OCI-LY7 (cell line): ENCODE measurements around the gene EFNA3. TPM values are rescaled to one million over a fixed set of nuclear protein-coding genes. Genes with fewer than 3 reads are reported as not detected.

Source experiments
- BruUV-seq: library from RNA; stranded (reverse); fragments of 400-500 nt; replicated peaks from 2 replicates; lab custom pipeline; 2021; lab: Mats Ljungman, UMichigan
- CTCF ChIA-PET: fragments of 300-600 bp; sonication (Branson Sonifier 250); formaldehyde crosslinking; loops from one replicate; lab custom pipeline; 2022; ENCODE audit warnings: antibody characterized with exemption; ENCODE audit not compliant: unreplicated experiment; lab: Charles Lee
- POLR2A ChIA-PET: fragments of 300-600 bp; sonication (Branson Sonifier 250); formaldehyde crosslinking; loops from one replicate; lab custom pipeline; 2022; ENCODE audit warnings: antibody characterized with exemption; lab: Charles Lee
- DNase-seq: peaks from one replicate; pipeline ENCODE4 v3.0.0-alpha.2; 2015; ENCODE audit warnings: low spot score
- H2AFZ ChIP-seq: fragments of 200-600 bp; sonication (generic), shearing (Covaris generic); 2 replicates; pipeline ENCODE4 v1.6.1; 2014; ENCODE audit warnings: mild to moderate bottlenecking, antibody characterized with exemption, low read length, moderate library complexity
- H3K27ac ChIP-seq: fragments of 200-600 bp; sonication (generic); 2 replicates; pipeline ENCODE4 v1.5.1; 2014; ENCODE audit warnings: mixed run types, low read depth, mild to moderate bottlenecking, moderate library complexity, low read length, inconsistent platforms; ENCODE audit not compliant: poor library complexity, severe bottlenecking
- H3K36me3 ChIP-seq: fragments of 200-600 bp; sonication (generic); 2 replicates; pipeline ENCODE4 v1.6.1; 2014; ENCODE audit warnings: mild to moderate bottlenecking, antibody characterized with exemption, low read length, moderate library complexity, mixed read lengths; ENCODE audit not compliant: insufficient read depth
- H3K4me1 ChIP-seq: fragments of 200-600 bp; sonication (generic); 2 replicates; pipeline ENCODE4 v1.5.1; 2014; ENCODE audit warnings: mild to moderate bottlenecking, low read length; ENCODE audit not compliant: insufficient read depth, poor library complexity, severe bottlenecking
- H3K4me2 ChIP-seq: fragments of 200-600 bp; sonication (generic); 2 replicates; pipeline ENCODE4 v1.6.1; 2014; ENCODE audit warnings: mild to moderate bottlenecking, low read length
- H3K4me3 ChIP-seq: fragments of 200-600 bp; sonication (generic); 2 replicates; pipeline ENCODE4 v1.5.1; 2014; ENCODE audit warnings: mild to moderate bottlenecking, low read depth, low read length; ENCODE audit not compliant: poor library complexity, severe bottlenecking
- H3K79me2 ChIP-seq: fragments of 200-600 bp; sonication (generic); 2 replicates; pipeline ENCODE4 v1.6.1; 2016; ENCODE audit warnings: low read depth, mild to moderate bottlenecking, low read length, moderate library complexity, mixed read lengths; ENCODE audit not compliant: insufficient read depth
- H3K9me2 ChIP-seq: fragments of 200-600 bp; sonication (generic); 2 replicates; pipeline ENCODE4 v1.6.1; 2016; ENCODE audit warnings: mild to moderate bottlenecking, low read length, mixed read lengths; ENCODE audit not compliant: insufficient read depth
- H3K9me3 ChIP-seq: fragments of 200-600 bp; sonication (generic); 2 replicates; pipeline ENCODE4 v1.6.1; 2014; ENCODE audit warnings: mild to moderate bottlenecking, mixed run types, low read length, mixed read lengths
- H4K20me1 ChIP-seq: fragments of 200-600 bp; sonication (generic); 2 replicates; pipeline ENCODE4 v1.6.1; 2014; ENCODE audit warnings: mild to moderate bottlenecking, antibody characterized with exemption, low read length, moderate library complexity, mixed read lengths; ENCODE audit not compliant: insufficient read depth
- EZH2phosphoT487 ChIP-seq: fragments of 200-600 bp; sonication (generic); IDR thresholded peaks from 2 replicates; pipeline ENCODE4 v1.6.1; 2018; ENCODE audit warnings: low read depth, borderline replicate concordance, mild to moderate bottlenecking, mixed run types, antibody characterized with exemption, low read length, moderate library complexity, mixed read lengths
- intact Hi-C: fragments of 100-400 bp; cut with micrococcal nuclease; formaldehyde crosslinking; loops from one replicate; pipeline ENCODE4 v1.10.0; 2022; ENCODE audit not compliant: unreplicated experiment
- total RNA-seq, 2 experiments: library from RNA; depleted of rRNA in 1 of 2; stranded (reverse); fragments of >200 nt in 1 of 2; shearing (Covaris generic) in 1 of 2; gene quantifications; 2 replicates each; pipeline ENCODE4 v1.2.3, GENCODE V29; 2014 to 2022
- TF ChIP-seq, protein P1 (sequence below): fragments of 200-600 bp; sonication (generic); conservative IDR thresholded peaks from 2 replicates; pipeline ENCODE4 v1.5.1; 2014; ENCODE audit warnings: mild to moderate bottlenecking, antibody characterized with exemption, low read length, moderate library complexity, mixed read lengths

EFNA3 gene
- total RNA-seq, 2 experiments from 2014 or later = 6.7 to 10.8 TPM

DNA sequence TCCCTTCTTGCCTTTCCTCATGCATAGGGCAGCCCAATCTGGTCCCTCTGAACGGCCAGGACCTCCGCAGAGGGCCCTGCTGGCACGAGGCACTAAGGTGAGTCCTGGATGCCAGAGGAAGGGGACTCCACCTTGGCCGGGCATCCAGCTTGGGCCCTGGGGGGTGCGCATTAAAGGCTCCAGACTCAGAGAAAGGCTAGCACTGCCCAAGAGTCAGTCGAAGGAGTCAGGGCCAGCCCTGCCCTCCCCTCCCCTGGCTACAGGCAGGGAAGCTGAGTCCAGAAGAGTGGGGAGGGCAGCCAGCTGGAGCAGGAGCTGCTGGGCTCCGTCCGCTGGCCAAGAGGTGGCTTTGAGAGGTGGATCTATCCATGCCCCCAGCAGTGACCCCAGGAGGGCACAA, 17.9 kb upstream of the EFNA3 start:
- no peak overlapping the region for H3K27ac ChIP-seq
- ChIA-PET CTCF (interaction anchor here (0.5 to 1.5 kb wide), 2 partner anchors 8 to 170 kb away, joined by 4 to 5 read pairs; no protein-coding TSS in a partner anchor), POLR2A (interaction anchor here (1.0 kb wide), 1 partner anchor 8 kb away, joined by 6 read pairs; no protein-coding TSS in a partner anchor)
- no peaks in the 10 kb centered on the region for H3K9me2 ChIP-seq
- no peak overlapping the region for H2AFZ ChIP-seq
- no peaks in the 10 kb centered on the region for H4K20me1 ChIP-seq
- H3K9me3 ChIP-seq = no peaks in the 10 kb centered on the region
- peaks cover 32% of the 10 kb centered on the region for H3K4me1 ChIP-seq
- BruUV-seq = no TSS peak
- intact Hi-C loops = loop anchor here (2.0 to 5.0 kb wide), 7 partner anchors 16 to 502 kb away; partner anchors contain the start of genes ADAR, FLAD1, PYGO2 and UBE2Q1
- no peak for DNase-seq
- H3K4me3 ChIP-seq = no peak overlapping the region
- H3K36me3 ChIP-seq = peaks cover 18% of the 10 kb centered on the region; the same call in 1 of the 2 replicates
- no peak for TF ChIP-seq EZH2phosphoT487
- TF ChIP-seq, protein P1, sequence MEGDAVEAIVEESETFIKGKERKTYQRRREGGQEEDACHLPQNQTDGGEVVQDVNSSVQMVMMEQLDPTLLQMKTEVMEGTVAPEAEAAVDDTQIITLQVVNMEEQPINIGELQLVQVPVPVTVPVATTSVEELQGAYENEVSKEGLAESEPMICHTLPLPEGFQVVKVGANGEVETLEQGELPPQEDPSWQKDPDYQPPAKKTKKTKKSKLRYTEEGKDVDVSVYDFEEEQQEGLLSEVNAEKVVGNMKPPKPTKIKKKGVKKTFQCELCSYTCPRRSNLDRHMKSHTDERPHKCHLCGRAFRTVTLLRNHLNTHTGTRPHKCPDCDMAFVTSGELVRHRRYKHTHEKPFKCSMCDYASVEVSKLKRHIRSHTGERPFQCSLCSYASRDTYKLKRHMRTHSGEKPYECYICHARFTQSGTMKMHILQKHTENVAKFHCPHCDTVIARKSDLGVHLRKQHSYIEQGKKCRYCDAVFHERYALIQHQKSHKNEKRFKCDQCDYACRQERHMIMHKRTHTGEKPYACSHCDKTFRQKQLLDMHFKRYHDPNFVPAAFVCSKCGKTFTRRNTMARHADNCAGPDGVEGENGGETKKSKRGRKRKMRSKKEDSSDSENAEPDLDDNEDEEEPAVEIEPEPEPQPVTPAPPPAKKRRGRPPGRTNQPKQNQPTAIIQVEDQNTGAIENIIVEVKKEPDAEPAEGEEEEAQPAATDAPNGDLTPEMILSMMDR = no peak
- H3K4me2 ChIP-seq = no peak overlapping the region
- peaks cover 7% of the 10 kb centered on the region; the same call in 1 of the 2 replicates for H3K79me2 ChIP-seq

DNA sequence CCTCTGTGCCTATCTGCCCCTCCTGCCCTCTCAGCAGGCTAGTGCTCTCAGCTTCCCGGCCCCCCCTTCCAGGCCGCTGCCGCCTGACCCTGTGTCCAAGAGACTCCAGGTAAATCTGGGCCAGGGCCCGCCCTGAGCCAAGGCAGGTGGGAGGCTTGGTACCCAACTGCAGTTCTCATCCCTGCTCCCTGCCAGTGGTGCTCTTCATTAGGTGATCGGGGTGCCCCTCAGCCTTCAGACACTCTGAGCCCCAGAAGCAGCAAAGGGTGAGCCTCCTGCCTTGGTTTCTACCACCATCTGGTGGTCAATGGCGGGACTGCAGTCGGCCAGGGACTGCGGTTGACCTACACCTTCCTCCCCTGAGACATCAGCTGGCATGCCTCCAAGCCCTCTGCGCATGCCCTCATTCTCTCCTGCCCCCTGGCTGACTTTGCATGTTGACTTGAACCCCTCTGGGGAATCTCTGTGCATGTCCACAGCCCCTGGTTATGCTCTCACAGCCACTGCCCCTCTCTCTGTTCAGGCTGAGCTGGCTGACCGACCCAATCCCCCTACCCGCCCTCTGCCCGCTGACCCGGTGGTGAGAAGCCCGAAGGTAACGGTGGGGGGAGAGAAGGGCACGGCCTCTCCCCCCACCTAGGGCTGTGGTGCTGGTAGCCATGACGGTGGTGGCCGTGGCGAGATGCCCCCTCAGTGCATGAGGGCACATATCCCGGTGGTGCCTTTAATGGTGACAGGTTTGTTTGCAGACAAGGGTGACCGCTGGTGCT, 17.1 kb upstream of the EFNA3 start:
- peak overlapping the region; percentile 44; the same call in 1 of the 2 replicates for H2AFZ ChIP-seq
- H3K4me2 ChIP-seq = peak overlapping the region; percentile 90

More for the DNA sequence above, 17.1 kb upstream of the EFNA3 start:
- DNase-seq = peak; percentile 97
- Histone ChIP-seq H3K9me2 (no peaks in the 10 kb centered on the region), H3K4me3 (peak overlapping the region; percentile 84), H3K79me2 (peaks cover 7% of the 10 kb centered on the region; the same call in 1 of the 2 replicates), H4K20me1 (no peaks in the 10 kb centered on the region), H3K9me3 (no peaks in the 10 kb centered on the region), H3K27ac (peak overlapping the region; percentile 29), H3K4me1 (peaks cover 32% of the 10 kb centered on the region), H3K36me3 (peaks cover 16% of the 10 kb centered on the region; the same call in 1 of the 2 replicates)
- POLR2A ChIA-PET = interaction anchor here (1.0 kb wide), 1 partner anchor 9 kb away, joined by 6 read pairs; no protein-coding TSS in a partner anchor
- BruUV-seq = no TSS peak
- TF ChIP-seq EZH2phosphoT487 = no peak
- TF ChIP-seq, protein P1 = peak; percentile 92
- CTCF ChIA-PET = interaction anchor here (0.5 to 1.5 kb wide), 7 partner anchors 8 to 170 kb away, joined by 3 to 6 read pairs (median 4); partner anchors contain the start of genes ADAM15, FLAD1 and LENEP
- intact Hi-C loops = loop anchor here (1.0 to 5.0 kb wide), 10 partner anchors 17 to 503 kb away; partner anchors contain the start of genes ADAR, FLAD1, PYGO2 and UBE2Q1
